Measurements from ENCODE around the gene OPCML.

Gene OPCML

GRCh38 chr11:132367293-132367692, 1165.0 kb downstream of the OPCML start:
- DNase-seq: no peak

DNA sequence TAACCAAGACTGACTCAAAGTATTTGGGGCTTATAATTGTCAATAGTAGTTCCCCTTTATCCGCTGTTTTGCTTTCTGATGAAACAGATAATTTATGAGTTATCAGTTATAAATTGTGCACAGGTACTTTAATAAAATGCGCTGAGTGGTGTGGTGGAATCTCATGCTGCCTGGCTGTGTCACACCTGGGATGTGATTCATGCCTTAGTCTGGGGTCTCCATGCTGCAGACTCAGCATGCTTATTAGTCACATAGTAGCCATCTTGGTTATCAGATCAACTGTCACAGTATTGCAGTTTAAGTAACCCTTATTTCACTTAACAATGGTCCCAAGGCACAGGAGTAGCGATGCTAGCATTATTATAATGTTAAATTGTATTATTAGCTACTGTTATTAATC, 1166.7 kb downstream of the OPCML start:
- no peak for DNase-seq

Measured in stimulated activated CD4-positive, alpha-beta T cell treated with anti-CD3 and anti-CD28 coated beads, Interleukin-4, amount 100 ng/mL, for 24 hours (primary cell).